GM18873 (cell line): ENCODE data around the gene ZBTB9.

ENCODE experiments used
- ATAC-seq: cut with Tn5 transposase; IDR thresholded peaks from one replicate; pipeline ENCODE4 v1.9.1; 2021; ENCODE audit warnings: mild to moderate bottlenecking, moderate library complexity, moderate number of reproducible peaks; ENCODE audit not compliant: unreplicated experiment, low FRiP score

ZBTB9 gene

GRCh38 chr6:33454009-33454946 is at the start of gene ZBTB9:
ZBTB9 (plus strand) TSS chr6:33454576; CDS start chr6:33455101, 525 bp downstream.
- peak; percentile 93 for ATAC-seq

- ATAC-seq: no peak
These were observed 49.5 kb upstream of the ZBTB9 start for GRCh38 chr6:33404884-33405283.

GRCh38 chr6:33405386-33405940 is 48.9 kb upstream of the ZBTB9 start:
- no peak for ATAC-seq

GRCh38 chr6:33406126-33406525 is 48.2 kb upstream of the ZBTB9 start:
- ATAC-seq: no peak

- ATAC-seq: no peak
These were observed 47.2 kb upstream of the ZBTB9 start for GRCh38 chr6:33407132-33407718.

GRCh38 chr6:33410050-33410710 is 44.2 kb upstream of the ZBTB9 start:
- peak; percentile 67 for ATAC-seq

- ATAC-seq: peak; percentile 31
These were observed 43.4 kb upstream of the ZBTB9 start, which contains the start of gene PHF1 for GRCh38 chr6:33410711-33411631. PHF1 (plus strand) TSS chr6:33411014; CDS start chr6:33412264, 1,250 bp downstream.

- no peak for ATAC-seq
These were observed 42.8 kb upstream of the ZBTB9 start for GRCh38 chr6:33411632-33412005.

- no peak for ATAC-seq
These were observed 42.0 kb upstream of the ZBTB9 start for GRCh38 chr6:33412140-33413009.

GRCh38 chr6:33413241-33414120 is 40.9 kb upstream of the ZBTB9 start:
- no peak for ATAC-seq

GRCh38 chr6:33414592-33415271 is 39.6 kb upstream of the ZBTB9 start:
- ATAC-seq: no peak

- ATAC-seq: no peak
These were observed 38.5 kb upstream of the ZBTB9 start for GRCh38 chr6:33415831-33416230.

- no peak for ATAC-seq
These were observed 37.8 kb upstream of the ZBTB9 start for GRCh38 chr6:33416386-33417127.

GRCh38 chr6:33417128-33417902 is 37.1 kb upstream of the ZBTB9 start:
- no peak for ATAC-seq

- peak; percentile 84 for ATAC-seq
These were observed 36.3 kb upstream of the ZBTB9 start, which contains the start of gene CUTA for GRCh38 chr6:33417903-33418689. CUTA (minus strand) TSS chr6:33418107; CDS start chr6:33418000, 107 bp downstream.
